ENCODE measurements around the gene CYBC1.
A peak's percentile ranks its signal among the peaks of the same experiment; 100 is the strongest.

The CYBC1 gene

GRCh38 chr17:82457929-82458178 is 7.3 kb upstream of the CYBC1 start:
- TF ChIP-seq FOXP2 (optimal IDR thresholded peaks at IDR 0.05; ENCODE audit: borderline replicate concordance, extremely low read depth, extremely low read length, insufficient read depth) = no peak
- peak; percentile 14; the same call in 1 of the 2 replicates for TF ChIP-seq SIN3A (IDR thresholded peaks at IDR 0.05; ENCODE audit: borderline replicate concordance, insufficient read depth, low read length)

DNA sequence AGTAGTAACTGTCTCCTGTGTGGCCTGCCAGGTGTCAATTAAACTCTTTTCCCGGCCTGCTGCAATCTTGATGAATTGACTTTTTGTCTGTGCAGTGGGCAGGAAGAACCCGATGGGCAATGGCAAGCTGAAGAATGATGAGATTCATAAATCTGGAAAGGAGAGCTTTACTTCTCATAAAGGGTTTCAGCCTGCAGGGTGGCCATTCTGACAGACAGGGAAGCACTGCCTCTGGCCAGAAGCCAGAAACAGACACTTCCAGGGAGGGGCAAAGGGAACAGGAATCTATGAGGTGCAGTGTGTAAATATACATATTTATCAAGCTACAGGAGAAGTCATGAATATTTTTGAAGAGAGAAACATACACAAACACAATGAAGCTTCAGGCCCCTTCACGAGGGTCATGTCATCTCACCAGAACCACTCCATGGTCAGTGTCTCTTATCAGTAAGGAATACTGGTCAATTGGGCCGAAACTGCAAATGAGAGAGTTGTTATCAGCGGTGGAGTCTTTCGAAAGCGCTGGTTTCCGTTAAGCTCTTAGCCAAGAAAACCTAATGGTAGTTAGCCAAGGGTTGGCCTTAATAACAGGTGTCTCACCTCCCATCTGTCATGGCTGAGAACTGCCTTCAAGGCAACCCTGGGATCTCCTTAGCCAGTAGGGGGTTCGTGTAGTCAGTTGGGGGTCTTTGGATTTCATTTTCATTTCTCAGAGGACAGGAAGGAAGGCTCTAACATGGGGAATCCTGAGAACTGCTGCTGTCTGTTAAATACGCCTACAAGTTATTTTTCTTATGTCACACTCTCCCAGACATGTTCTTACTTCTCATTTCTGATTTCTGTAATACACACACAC is 6.7 kb upstream of the CYBC1 start:
- no peak for TF ChIP-seq REST (IDR thresholded peaks at IDR 0.05; ENCODE audit: insufficient read depth in 1 of 2, low read depth in 2 of 2, low read length in 2 of 2)
- no peak for TF ChIP-seq FOXP2 (optimal IDR thresholded peaks at IDR 0.05; ENCODE audit: borderline replicate concordance, extremely low read depth, extremely low read length, insufficient read depth)
- no peak for TF ChIP-seq POLR2AphosphoS5 (IDR thresholded peaks at IDR 0.05; ENCODE audit: low read depth, low read length)
- TF ChIP-seq SIN3A (IDR thresholded peaks at IDR 0.05; ENCODE audit: borderline replicate concordance, insufficient read depth, low read length) = no peak
- no peak for TF ChIP-seq TAF1 (IDR thresholded peaks at IDR 0.05; ENCODE audit: borderline replicate concordance, insufficient read depth, low read length)

- TF ChIP-seq SIN3A (IDR thresholded peaks at IDR 0.05; ENCODE audit: borderline replicate concordance, insufficient read depth, low read length) (no peak), TAF1 (IDR thresholded peaks at IDR 0.05; ENCODE audit: borderline replicate concordance, insufficient read depth, low read length) (no peak), FOXP2 (optimal IDR thresholded peaks at IDR 0.05; ENCODE audit: borderline replicate concordance, extremely low read depth, extremely low read length, insufficient read depth) (no peak), REST (IDR thresholded peaks at IDR 0.05; ENCODE audit: insufficient read depth in 1 of 2, low read depth in 2 of 2, low read length in 2 of 2) (no peak), POLR2AphosphoS5 (IDR thresholded peaks at IDR 0.05; ENCODE audit: low read depth, low read length) (no peak)
These were observed 1.6 kb upstream of the CYBC1 start for GRCh38 chr17:82452162-82452561.

- TF ChIP-seq FOXP2 (optimal IDR thresholded peaks at IDR 0.05; ENCODE audit: borderline replicate concordance, extremely low read depth, extremely low read length, insufficient read depth) (no peak), REST (IDR thresholded peaks at IDR 0.05; ENCODE audit: insufficient read depth in 1 of 2, low read depth in 2 of 2, low read length in 2 of 2) (no peak), POLR2AphosphoS5 (IDR thresholded peaks at IDR 0.05; ENCODE audit: low read depth, low read length) (no peak), SIN3A (IDR thresholded peaks at IDR 0.05; ENCODE audit: borderline replicate concordance, insufficient read depth, low read length) (no peak), TAF1 (IDR thresholded peaks at IDR 0.05; ENCODE audit: borderline replicate concordance, insufficient read depth, low read length) (no peak)
These were observed 632 bp downstream of the CYBC1 start for GRCh38 chr17:82449883-82450356.

DNA sequence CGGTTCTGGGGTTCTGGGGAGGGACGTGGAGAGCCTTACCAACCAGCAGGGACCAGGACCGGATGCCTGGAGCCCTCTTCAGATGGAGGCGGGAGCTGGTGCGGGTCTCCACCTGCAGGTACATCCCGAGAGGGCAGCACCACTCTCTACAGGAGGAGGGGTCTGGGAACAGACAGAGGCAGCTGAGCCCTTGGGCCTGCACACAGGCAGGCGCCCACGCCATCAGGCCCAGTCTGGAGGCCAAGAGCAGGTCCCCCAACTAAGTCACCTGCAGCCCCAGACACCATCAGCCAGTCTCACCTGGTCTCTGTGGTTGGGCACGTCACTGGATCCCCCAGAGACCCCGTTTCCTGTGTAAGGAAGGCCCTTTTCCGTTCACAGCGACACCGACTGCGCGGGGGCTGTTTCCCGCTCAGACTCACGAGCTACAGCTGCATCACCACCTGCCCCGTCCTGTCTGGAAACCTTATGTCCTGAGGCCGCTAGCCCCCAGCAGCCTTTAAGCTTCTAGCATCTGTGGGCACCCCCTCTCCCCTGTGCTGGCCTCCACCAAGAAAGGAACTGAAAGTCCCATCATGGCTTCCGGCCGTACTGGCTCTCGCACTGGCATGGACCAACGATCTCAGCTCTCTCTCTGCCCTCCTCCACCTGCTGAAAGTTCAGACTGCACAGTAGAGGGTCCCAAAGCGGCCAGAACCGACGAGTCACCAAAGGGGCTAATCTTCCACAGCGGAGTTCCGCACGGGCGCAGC is 1.2 kb downstream of the CYBC1 start:
- TF ChIP-seq FOXP2 (optimal IDR thresholded peaks at IDR 0.05; ENCODE audit: borderline replicate concordance, extremely low read depth, extremely low read length, insufficient read depth) (no peak), REST (IDR thresholded peaks at IDR 0.05; ENCODE audit: insufficient read depth in 1 of 2, low read depth in 2 of 2, low read length in 2 of 2) (no peak), SIN3A (IDR thresholded peaks at IDR 0.05; ENCODE audit: borderline replicate concordance, insufficient read depth, low read length) (no peak), POLR2AphosphoS5 (IDR thresholded peaks at IDR 0.05; ENCODE audit: low read depth, low read length) (no peak), TAF1 (IDR thresholded peaks at IDR 0.05; ENCODE audit: borderline replicate concordance, insufficient read depth, low read length) (no peak)

Data from PFSK-1 (cell line).